NCI-H128 (cell line): ENCODE results near the gene PTPRG.
"Not testable (repeated sequence)": the region's sequence is repeated elsewhere in the genome, so short reads cannot be mapped to it uniquely, and the experiment has no call there.

Experiments
- DNase-seq: peaks from one replicate; lab custom pipeline; 2025; ENCODE audit not compliant: unreplicated experiment; lab: John Stamatoyannopoulos, UW

The PTPRG gene

GRCh38 chr3:61682671-61683548 lies 121.5 kb downstream of the PTPRG start:
- DNase-seq: no peak

DNA sequence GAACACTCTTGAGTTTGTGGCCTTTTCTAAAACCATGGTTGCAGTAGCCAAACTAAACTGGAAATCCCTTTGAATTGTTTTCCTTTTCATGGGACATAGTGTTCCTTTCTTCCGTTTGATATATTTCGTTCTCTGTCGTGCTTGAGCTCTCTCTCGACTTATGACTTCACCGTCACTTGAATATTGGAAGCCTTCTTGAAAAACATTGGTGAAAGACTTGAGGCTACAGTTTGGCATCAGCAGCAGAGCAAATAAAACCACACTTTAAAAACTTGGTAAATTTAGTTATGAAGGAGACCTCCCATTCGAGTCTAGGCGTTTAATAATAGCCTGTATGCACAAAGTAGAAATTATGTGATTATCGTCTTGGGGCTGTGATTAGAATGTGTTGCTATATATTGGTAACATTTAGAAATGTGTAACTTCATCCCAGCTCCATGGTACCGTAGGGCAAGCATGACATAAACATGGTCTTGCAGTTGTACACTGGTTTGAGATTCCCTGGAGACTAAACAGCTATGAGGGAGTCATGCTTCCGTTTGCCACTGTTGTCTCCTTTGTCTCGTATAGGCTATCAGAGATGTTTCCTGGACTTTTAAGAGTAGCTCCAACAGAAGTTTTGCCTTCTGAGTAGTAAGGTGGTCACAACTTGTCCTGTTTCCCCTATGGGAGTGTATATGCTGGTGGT lies 122.3 kb downstream of the PTPRG start:
- DNase-seq: no peak

DNA sequence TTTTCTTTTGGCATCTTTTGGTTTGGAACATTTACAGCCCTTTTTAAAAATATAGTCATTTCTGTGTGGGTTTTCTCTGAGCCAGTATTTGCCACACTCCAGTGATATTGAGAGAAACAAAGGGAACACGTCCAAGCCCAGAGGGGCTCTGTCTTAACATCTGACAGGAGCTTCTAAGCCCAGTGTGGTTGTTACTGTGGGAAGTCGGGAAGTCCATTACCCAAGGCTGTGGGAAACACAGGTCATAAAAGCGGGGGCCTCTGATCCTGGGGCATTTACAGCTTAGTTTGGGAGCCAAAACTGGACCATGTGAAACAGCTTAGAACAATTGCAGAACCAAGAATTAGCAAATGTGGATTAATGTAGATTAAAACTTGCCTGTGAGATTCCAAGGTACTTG lies 123.0 kb downstream of the PTPRG start:
- DNase-seq: no peak

DNA sequence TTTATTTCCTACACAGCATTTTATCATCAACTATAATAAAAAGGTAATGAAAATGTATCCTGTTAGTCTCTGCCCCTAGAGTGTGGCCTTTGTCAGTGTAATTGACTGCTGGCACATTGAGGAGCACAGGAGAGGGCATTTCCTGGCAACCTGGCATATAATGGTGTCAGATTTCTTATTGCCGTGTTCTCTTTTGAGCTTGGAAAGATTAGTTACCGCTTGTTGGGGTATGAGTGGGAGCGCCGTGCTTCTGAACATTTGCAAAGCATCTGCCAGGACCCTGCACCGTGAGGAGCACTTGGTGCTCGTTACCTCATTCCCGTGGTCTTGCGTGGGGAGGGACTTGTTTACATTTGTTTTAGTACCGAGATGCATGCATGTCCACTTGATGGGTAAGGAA lies 124.4 kb downstream of the PTPRG start:
- peak; percentile 18 for DNase-seq

- DNase-seq: no peak
Measured at GRCh38 chr3:61686228-61686648, 124.9 kb downstream of the PTPRG start.

DNA sequence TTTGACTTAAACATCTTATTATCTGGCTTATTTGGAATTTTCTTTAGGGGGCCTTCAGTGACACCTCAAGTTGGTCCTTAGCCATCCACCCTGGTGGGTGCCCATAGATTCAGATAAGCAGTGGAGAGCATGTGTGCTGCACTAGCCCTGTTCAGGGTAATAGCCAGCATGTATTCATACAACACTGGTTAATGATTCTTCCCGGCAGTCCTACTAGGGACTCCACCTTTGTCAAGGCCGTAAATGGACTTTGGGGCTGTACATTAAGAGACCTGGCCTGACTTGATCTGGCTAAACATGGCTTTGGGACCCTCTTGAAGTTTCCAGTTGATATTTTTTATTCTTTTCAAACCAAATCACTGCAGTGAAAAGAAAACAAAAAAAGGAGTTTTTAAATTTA lies 125.8 kb downstream of the PTPRG start:
- no peak for DNase-seq

DNA sequence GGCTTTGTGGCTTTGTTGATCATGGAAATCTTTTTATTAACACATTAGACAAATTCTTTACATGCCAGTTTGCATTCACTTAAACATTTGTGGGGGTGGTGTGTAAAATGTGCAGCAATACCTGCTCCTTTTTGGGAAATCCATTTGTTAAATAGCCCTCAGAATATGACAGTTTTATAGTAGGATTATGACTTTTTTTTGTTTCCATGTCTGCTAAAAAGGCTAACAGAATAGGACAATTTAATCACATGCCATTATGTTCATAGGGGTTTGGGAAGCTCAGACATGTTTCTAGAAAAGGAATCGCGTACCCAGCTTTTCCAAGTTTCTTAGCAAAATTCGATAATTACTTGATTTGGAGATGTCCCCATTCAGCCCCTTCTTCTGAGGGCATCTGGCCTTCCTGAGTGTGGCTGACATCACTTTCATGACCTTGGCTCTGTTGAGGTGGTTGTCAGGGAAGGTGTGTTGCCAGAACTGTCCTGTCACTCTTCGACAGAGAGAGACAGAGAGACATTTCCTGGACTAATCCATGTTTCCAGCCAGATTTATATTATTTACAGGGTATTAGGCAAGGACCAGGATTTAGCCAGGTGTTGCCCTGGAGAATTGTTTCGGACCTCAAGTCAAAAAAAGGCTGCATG lies 126.4 kb downstream of the PTPRG start:
- no peak for DNase-seq

DNA sequence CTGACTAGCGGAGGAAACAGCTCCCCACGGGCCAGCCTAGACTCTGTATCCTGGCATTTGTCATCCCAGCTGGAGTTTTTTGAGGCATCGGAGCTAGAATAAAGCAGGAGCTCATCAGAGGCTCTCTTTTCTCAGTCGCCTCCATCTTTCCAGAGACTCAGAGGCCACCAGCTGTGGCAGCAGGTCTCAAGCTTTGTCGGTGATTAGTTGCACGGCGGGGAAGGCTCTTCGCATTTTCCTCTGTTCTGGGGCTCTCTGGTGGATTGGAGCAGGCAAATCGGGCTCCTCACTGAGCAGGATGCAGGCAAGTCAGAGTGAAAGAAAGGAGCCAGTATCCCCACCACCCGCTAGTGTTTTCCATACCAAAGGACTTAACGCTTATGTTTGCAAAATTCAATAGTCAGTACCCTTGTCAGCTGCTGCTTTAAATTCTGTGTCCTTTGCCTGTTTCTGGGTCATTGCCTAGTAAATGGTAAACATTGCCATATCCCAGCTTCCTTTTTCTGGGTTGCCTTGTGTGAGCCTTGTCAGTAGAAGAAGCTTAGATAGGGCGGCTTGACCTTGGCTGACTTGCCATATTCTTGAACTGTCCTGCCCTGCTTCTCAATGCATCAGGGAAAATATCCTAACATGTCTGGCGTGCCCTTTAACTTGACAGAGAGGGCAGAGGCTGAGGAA lies 127.1 kb downstream of the PTPRG start:
- DNase-seq: no peak

GRCh38 chr3:61690016-61690415 lies 128.6 kb downstream of the PTPRG start:
- no peak for DNase-seq

GRCh38 chr3:61691466-61691865 lies 130.1 kb downstream of the PTPRG start:
- no peak for DNase-seq

GRCh38 chr3:61697301-61697700 lies 135.9 kb downstream of the PTPRG start:
- no peak for DNase-seq

DNA sequence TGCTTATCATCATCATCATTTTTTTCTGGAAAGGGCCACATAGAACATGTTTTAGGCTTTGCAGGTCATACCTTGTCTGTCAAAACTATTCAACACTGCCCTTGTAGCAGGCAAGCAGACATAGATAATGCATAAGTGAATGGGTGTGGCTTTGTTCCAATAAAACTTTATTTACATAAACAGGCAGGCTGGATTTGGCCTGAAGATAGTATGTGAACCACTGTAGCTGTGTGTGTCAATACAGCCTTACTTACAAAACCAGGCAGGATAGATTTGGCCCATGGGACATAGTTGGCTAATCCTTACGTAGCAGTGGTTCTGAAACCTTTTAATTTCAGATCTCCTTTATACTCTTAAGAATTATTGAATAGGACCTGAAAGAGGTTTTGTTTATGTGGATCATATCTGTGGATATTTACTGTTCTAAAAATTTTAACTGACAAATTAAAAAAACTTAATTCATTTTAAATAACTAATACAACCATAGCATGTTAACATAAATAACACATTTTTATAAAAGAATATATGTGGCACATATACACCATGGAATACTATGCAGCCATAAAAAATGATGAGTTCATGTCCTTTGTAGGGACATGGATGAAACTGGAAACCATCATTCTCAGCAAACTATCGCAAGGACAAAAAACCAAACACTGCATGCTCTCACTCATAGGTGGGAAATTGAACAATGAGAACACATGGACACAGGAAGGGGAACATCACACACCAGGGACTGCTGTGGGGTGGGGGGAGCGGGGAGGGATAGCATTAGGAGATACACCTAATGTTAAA lies 137.1 kb downstream of the PTPRG start:
- not testable (repeated sequence) for DNase-seq

GRCh38 chr3:61699622-61700021 lies 138.3 kb downstream of the PTPRG start:
- no peak for DNase-seq

DNA sequence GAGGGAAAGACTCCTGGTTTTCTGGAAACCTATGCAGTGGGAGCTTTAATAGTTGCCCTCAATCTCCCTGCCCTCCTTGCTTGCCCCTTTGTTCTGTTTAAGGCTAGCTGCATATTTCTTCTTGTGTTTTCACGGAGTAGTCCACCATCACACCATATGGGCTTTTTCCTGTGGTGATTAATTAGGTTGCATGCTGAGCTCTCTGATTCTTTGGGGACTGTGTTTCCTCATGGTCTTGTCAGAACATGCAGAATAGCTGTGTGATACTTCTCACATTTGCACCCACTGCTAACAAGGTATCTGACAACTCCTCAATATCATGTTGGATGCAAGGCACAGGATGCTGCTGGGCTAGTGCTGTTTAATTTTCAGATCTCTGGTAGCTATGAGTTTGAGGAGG lies 139.6 kb downstream of the PTPRG start:
- DNase-seq: no peak

DNA sequence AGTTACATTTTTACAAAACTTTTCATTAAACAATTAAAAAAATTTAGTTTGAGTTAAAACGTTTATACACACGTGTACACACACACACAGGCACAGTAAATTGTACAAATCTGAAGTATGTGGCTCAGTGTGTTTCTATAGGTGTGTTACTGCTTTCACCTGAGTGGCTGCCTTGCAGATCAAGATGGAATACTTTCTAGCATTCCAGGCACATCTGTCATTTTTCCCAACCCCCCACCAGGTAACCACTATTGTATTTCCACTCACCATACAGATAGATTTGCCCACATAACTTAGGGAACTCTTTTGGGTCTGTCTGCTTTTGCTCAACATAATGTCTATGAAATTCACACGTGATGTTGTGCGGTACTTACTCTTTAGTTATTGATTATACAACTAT lies 141.1 kb downstream of the PTPRG start:
- no peak for DNase-seq

GRCh38 chr3:61704807-61705206 lies 143.4 kb downstream of the PTPRG start:
- no peak for DNase-seq

- no peak for DNase-seq
Measured at GRCh38 chr3:61707492-61707891, 146.1 kb downstream of the PTPRG start.

GRCh38 chr3:61710920-61711319 lies 149.5 kb downstream of the PTPRG start:
- not testable (repeated sequence) for DNase-seq

DNA sequence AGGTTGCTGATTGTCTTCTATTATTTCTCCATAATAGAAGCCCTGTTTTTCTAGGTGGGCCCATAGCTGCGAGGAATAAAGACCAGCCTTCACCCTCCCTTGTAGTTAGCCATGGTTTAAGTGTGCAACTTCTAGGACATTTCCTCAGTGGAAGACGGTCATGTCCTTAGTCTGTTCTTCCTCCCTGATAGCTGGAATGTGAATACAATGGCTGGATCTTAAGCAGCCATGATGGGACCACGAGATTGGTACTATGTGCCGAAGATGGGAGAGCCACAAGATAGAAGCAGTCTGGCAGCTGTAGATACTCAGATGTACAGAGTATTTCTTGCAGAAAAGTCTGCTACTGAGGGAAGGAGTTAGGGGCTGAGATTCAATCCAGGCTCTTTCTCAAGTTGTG lies 152.9 kb downstream of the PTPRG start:
- no peak for DNase-seq

DNA sequence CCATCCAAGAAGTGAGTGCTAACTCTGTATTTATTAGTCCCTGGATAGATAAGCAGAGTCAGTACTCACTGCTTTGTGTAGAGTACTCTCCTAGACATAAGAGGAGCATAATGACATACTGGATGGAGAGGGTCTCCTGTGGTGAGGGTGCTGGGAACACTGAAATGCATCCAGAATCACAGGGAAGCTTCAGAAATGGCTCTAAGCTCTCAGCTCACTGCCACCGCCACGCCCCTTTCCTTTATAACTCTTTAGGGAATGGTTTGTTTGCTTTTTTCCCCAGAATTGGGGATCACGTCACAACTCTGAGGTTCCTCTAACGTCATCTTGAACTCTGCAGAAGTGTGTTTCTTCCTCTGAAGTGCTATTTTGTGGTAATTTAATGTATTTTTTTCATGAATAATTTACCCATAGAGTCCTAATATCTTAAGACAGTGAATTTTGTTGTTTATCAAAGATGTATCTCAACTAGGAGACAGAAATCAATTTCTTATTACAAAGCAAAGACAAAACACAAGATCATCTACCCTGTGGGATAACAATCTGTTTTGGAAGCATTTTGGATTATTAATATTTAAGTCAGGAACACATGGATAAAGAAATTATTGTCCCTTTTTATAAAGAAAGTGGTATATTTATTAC lies 154.6 kb downstream of the PTPRG start:
- peak; percentile 13 for DNase-seq
